ENCODE measurements around the gene BAK1.
"Not testable (repeated sequence)": the region's sequence is repeated elsewhere in the genome, so short reads cannot be mapped to it uniquely, and the experiment has no call there.

The BAK1 gene

DNA sequence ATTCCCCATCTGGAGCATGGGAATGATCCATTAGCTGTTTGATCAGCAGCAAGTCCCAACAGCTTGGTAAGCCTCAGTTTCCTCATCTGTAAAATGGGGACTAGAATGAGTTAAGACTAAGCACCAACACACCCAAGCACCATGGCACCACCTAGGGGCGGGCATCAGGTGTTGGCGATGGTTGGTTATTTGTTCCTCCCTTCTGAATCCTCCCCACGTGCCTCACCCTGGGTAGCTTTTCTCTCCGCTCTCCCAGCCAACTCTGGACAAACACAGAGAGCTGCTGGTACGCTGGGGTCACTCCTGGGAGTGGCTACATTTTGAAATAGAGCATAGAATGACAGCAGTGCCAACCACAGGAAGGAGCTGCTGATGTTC is 27.7 kb upstream of the BAK1 start:
- no peak for DNase-seq

GRCh38 chr6:33607126-33607783 is 27.2 kb upstream of the BAK1 start:
- DNase-seq: no peak

DNA sequence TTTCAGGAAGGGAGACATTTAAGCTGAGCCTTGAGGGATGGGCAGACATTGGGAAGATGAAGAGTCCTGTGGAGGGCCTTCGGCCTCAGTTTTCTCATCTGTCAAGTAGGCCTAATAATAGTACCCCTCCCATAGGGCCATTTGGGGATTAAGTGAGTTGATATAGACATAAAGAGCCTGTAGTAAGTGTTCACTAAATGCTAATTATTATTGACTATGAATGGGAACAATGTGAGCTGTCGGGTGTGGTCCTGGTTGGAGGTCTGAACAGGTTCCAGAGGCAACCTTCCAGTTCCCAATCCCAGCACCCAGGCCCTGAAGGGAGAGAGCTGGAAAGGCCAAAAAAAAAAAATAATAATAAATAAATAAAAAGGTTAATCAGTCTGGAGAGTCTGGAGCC is 26.6 kb upstream of the BAK1 start:
- no peak for DNase-seq

GRCh38 chr6:33604941-33605854 is 25.1 kb upstream of the BAK1 start:
- DNase-seq: no peak

- DNase-seq: no peak
Measured at GRCh38 chr6:33602180-33602579, 22.1 kb upstream of the BAK1 start.

GRCh38 chr6:33600761-33601160 is 20.7 kb upstream of the BAK1 start:
- no peak for DNase-seq

- no peak for DNase-seq
Measured at GRCh38 chr6:33599413-33599938, 19.4 kb upstream of the BAK1 start.

GRCh38 chr6:33597551-33598322 is 17.7 kb upstream of the BAK1 start:
- no peak for DNase-seq

DNA sequence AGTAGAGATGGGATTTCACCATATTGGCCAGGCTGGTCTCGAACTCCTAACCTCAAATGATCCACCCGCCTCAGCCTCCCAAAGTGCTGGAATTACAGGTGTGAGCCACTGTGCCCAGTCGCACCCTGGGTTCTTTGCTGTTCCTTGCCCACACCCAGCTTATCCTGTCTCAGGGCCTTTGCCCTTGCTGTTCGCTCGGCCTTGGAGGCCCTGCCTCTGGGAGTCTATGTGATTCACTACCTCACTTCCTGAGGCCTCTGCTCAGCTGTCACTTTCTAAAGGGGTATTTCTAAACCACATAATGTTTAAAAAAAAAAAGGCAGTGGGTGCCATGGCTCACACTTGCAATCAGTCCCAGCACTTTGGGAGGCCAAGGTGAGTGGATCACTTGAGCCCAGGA is 16.8 kb upstream of the BAK1 start:
- DNase-seq: not testable (repeated sequence)

DNA sequence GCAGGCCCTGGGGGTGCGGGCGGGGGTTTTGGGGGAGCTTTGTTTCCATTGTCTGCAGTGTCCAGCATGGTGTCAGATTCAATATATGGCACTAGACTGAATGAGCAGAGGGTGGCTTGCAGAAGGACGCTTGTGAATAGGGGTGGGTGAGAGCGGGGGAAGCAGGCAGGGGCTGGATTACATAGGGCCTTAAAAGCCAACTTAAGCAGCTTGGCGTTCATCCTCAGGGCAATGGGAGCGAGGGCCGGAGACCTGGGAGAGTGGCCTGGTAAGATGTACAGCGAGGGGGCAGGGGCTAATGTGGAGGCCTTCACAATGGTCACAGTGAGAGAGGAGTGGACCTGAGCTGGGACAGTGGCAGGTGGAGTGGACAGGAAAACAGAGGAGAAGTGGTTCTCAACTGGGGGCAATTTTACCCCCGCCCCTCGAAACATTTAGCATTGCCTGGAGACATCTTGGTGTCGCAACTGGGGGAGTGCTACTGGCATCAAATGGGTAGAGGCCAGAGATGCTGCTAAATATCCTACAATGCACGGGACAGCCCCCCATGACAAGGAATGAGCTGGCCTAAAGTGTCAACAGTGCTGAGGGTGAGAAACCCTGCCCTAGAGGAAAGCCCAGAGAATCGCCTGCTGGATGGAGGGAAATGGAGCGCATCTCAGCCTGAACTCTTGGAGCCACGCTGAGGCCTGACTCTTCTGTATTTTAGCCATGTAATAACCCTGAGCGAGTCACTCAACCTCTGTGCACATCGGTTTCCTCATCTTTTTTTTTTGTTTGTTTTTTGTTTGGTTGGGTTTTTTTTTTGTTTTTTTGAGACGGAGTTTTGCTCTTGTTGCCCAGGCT is 15.1 kb upstream of the BAK1 start:
- DNase-seq: no peak

GRCh38 chr6:33593414-33593727 is 13.3 kb upstream of the BAK1 start:
- DNase-seq: no peak

GRCh38 chr6:33592595-33593413 is 12.7 kb upstream of the BAK1 start:
- no peak for DNase-seq

GRCh38 chr6:33592280-33592594 is 12.2 kb upstream of the BAK1 start:
- no peak for DNase-seq

- DNase-seq: no peak
Measured at GRCh38 chr6:33591424-33592032, 11.5 kb upstream of the BAK1 start.

DNA sequence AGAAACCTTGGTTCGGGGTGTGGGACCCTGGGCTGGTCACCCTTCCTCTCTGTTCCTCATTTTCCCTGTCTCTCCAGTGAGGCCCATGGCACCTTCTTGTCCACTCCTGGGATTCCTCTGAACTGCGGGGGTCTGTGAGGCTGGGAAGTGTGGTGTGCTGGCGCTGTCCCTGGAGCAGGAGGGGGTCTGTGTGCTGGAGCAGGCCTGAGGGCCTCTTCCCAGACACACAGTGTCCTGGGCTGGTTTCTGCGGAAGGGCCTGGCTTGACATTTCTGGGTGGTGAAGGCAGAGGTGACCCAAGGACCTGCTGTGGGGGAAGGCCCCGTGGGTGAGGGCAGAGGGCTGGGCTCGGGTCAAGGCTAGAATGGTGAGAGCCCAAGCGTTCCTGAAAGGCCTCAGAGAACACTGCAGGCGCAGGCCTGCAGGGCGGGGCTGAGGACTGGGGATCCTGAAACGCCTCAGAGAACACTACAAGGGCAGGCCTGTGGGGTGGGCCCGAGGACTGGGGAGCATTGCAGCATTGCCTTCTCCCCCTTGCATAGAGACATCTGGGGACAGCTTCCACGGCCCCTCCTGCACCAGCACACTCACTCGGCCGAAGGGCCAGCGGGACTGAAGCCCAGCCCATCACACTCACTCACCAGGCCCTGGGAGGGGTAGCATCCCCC is 10.6 kb upstream of the BAK1 start:
- DNase-seq: no peak

DNA sequence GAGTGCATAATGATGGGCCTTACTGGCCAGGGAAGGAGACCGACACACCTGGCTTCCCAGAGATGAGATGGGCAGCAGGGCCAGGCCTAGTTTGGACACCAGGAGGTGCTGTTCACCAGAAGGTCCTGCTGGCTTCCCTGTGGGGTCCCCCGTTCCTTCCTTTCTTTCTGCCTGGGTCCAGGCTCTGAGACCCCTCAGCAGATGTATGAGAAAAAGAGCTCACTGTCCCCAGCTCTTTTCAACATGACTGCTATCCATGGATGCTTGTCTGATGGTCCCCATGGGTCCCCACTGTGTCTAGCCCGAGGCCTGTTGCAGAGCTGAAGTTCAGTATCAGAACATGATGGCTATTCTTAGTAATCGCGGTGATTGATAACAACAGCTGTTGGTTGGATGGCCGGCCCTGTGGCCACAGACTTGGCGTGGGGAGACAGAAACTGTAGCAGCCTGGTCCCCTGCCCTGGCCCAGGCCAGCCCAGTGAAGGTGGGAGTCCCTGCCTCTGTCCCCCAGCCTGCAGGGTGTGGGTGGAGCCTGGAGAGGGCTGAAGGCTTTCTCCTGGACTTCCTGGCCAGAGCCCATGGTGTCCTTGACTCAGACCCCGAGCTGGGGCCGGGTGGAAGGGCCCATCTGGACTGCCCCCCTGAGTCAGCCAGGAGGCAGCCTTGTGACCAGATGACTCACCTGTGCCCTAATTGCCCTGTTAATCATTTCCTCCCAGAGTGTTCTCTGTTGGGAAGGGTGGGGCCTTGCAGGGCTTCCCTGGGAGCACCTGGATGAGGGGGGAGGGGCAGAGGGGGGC is 9.9 kb upstream of the BAK1 start:
- DNase-seq: peak in 6 of 14 donors; percentile 8 to 32 (median 16)

DNA sequence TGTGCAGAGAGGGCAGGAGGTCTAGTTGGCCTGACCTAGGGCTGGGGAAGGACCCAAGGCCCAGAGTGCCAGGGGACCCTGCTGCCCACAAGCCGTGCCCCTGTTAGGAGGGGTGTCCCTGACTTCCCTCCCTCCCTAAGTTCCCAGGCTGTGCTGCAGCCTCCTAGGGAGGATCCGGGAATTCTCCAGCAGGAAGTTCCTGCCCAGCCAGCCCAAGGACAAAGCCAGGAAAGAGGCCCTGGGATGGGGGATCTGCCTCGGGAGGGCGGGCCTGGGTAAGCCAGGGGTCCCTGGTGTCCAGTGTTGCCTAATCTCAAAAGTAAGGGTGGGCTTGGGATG is 9.3 kb upstream of the BAK1 start:
- DNase-seq: no peak

- DNase-seq: no peak
Measured at GRCh38 chr6:33588894-33589293, 8.8 kb upstream of the BAK1 start.

DNA sequence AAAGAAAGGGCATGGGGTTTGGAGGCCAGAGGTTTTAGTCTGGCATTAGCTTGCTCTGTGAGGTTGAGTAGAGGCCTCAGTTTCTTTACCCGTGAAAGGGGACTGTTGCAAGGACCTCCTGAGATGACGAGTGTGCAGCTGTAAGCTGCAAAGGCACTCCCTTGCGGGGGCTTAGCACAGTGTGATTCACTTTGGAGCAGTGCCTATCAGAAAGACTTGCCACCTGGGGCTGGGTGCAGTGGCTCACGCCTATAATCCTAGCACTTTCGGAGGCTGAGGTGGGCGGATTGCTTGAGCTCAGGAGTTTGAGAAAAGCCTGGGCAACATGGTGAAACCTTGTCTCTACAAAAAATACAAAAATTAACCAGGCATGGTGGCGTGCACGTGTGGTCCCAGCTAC is 7.5 kb upstream of the BAK1 start:
- DNase-seq: no peak

Data from C1 segment of cervical spinal cord (tissue), 14 donors.